Trophoblast cell (in vitro differentiated cells and primary cell): ENCODE data around the gene CBX7.

ENCODE experiments used
- DNase-seq, 2 donors: peaks; one replicate each; pipeline ENCODE4 v3.0.0-alpha.2; 2016
- H2AFZ ChIP-seq: 2 replicates; pipeline ENCODE4 v1.6.1; 2013; ENCODE audit warnings: low read length, moderate library complexity, mild to moderate bottlenecking; ENCODE audit not compliant: insufficient read depth, poor library complexity
- H2AK5ac ChIP-seq: 2 replicates; pipeline ENCODE4 v1.6.1; 2013; ENCODE audit warnings: mild to moderate bottlenecking, low read length
- H2BK120ac ChIP-seq: 2 replicates; pipeline ENCODE4 v1.6.1; 2013; ENCODE audit warnings: low read length, mild to moderate bottlenecking, moderate library complexity; ENCODE audit not compliant: insufficient read depth, poor library complexity
- H2BK12ac ChIP-seq: 2 replicates; pipeline ENCODE4 v1.6.1; 2013; ENCODE audit warnings: mild to moderate bottlenecking, low read length, moderate library complexity
- H2BK5ac ChIP-seq: 2 replicates; pipeline ENCODE4 v1.6.1; 2013; ENCODE audit warnings: low read length, low read depth, moderate library complexity, mild to moderate bottlenecking; ENCODE audit not compliant: poor library complexity
- H3K14ac ChIP-seq: 2 replicates; pipeline ENCODE4 v1.6.1; 2013; ENCODE audit warnings: mild to moderate bottlenecking, low read length
- H3K18ac ChIP-seq: 2 replicates; pipeline ENCODE4 v1.6.1; 2013; ENCODE audit warnings: mild to moderate bottlenecking, low read length
- H3K23ac ChIP-seq: 2 replicates; pipeline ENCODE4 v1.6.1; 2013; ENCODE audit warnings: low read length
- H3K27ac ChIP-seq: 2 replicates; pipeline ENCODE4 v1.5.1; 2013; ENCODE audit warnings: low read depth, mild to moderate bottlenecking, inconsistent platforms, low read length, moderate library complexity
- H3K27me3 ChIP-seq: 2 replicates; pipeline ENCODE4 v1.6.1; 2013; ENCODE audit warnings: inconsistent platforms, mild to moderate bottlenecking, low read length, moderate library complexity; ENCODE audit not compliant: insufficient read depth
- H3K36me3 ChIP-seq, 2 experiments: 1 replicate in 1 of 2; 2 replicates in 1 of 2; pipeline ENCODE4 v1.6.1; 2013; ENCODE audit warnings: low read length in 2 of 2, mild to moderate bottlenecking in 2 of 2, moderate library complexity in 1 of 2; ENCODE audit not compliant: insufficient read depth in 2 of 2, control insufficient read depth in 1 of 2
- H3K4ac ChIP-seq: 2 replicates; pipeline ENCODE4 v1.6.1; 2013; ENCODE audit warnings: low read depth, mild to moderate bottlenecking, low read length, moderate library complexity
- H3K4me1 ChIP-seq, 2 experiments: 1 replicate in 1 of 2; 2 replicates in 1 of 2; pipeline ENCODE4 v1.6.1; 2013; ENCODE audit warnings: low read length in 2 of 2, mild to moderate bottlenecking in 2 of 2, moderate library complexity in 1 of 2; ENCODE audit not compliant: insufficient read depth in 2 of 2, control insufficient read depth in 1 of 2
- H3K4me2 ChIP-seq: 2 replicates; pipeline ENCODE4 v1.6.1; 2013; ENCODE audit warnings: inconsistent platforms, mild to moderate bottlenecking, low read length, moderate library complexity
- H3K4me3 ChIP-seq: 2 replicates; pipeline ENCODE4 v1.5.1; 2013; ENCODE audit warnings: mild to moderate bottlenecking, low read depth, low read length, inconsistent platforms
- H3K79me1 ChIP-seq: one replicate; pipeline ENCODE4 v1.6.1; 2013; ENCODE audit warnings: low read length
- H3K79me2 ChIP-seq: 2 replicates; pipeline ENCODE4 v1.6.1; 2013; ENCODE audit warnings: low read length, mild to moderate bottlenecking; ENCODE audit not compliant: control insufficient read depth, insufficient read depth, poor library complexity
- H3K9ac ChIP-seq: 2 replicates; pipeline ENCODE4 v1.6.1; 2013; ENCODE audit warnings: mild to moderate bottlenecking, low read length
- H3K9me3 ChIP-seq: 2 replicates; pipeline ENCODE4 v1.6.1; 2013; ENCODE audit warnings: low read depth, mild to moderate bottlenecking, control low read depth, inconsistent platforms, low read length; ENCODE audit not compliant: insufficient read depth
- H4K12ac ChIP-seq: 2 replicates; pipeline ENCODE4 v1.6.1; 2013; ENCODE audit warnings: low read depth, mild to moderate bottlenecking, low read length, moderate library complexity
- H4K8ac ChIP-seq: 2 replicates; pipeline ENCODE4 v1.6.1; 2013; ENCODE audit warnings: low read depth, mild to moderate bottlenecking, low read length, moderate library complexity
- H4K91ac ChIP-seq: one replicate; pipeline ENCODE4 v1.6.1; 2013; ENCODE audit warnings: low read depth, mild to moderate bottlenecking, low read length, moderate library complexity
- WGBS: extraction: QIAGEN DNeasy Blood & Tissue Kit; methylation state at CpG from one replicate; pipeline ENCODE4 v1.1.7; 2013; ENCODE audit warnings: missing lambda C conversion rate; ENCODE audit not compliant: insufficient read length, insufficient coverage; ENCODE audit errors: extremely low coverage; 5-methylcytosine and 5-hydroxymethylcytosine counted together

The CBX7 gene

DNA sequence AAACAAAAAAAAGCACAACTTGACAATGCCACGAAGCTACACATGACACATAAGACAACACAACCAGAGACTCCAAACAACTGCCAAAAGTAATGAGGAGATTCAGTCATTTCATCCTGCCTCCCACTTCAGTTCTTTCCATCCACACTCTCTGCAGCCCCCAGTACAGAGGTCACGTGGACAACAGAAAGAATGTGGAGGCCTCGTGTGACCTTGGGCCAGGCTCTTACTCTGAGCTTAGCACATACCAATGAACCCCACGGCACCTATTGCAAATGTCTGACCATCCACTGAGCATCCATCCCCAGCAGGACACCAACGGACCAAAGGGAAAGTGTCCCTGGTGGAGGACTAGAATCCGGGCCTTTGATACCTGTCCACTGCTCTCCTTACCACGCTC lies 12.5 kb downstream of the CBX7 start:
- no peak overlapping the region for H3K4ac ChIP-seq
- H3K4me2 ChIP-seq = no peak overlapping the region
- no peaks in the 10 kb centered on the region for H3K27me3 ChIP-seq
- H3K4me3 ChIP-seq = no peak overlapping the region
- no peaks in the 10 kb centered on the region for H3K79me2 ChIP-seq
- H2BK12ac ChIP-seq = no peak overlapping the region
- WGBS = no CpG with 5 or more reads among the region's 7 CpGs
- no peak overlapping the region for H2BK5ac ChIP-seq
- no peak overlapping the region for H2AK5ac ChIP-seq
- H2BK120ac ChIP-seq = no peak overlapping the region
- no peak overlapping the region for H3K18ac ChIP-seq
- H4K8ac ChIP-seq = no peak overlapping the region
- no peak overlapping the region for H4K12ac ChIP-seq
- H3K79me1 ChIP-seq = no peaks in the 10 kb centered on the region
- H3K9me3 ChIP-seq = peaks cover 4% of the 10 kb centered on the region
- H3K23ac ChIP-seq = no peak overlapping the region
- H3K14ac ChIP-seq = no peak overlapping the region
- H4K91ac ChIP-seq = no peak overlapping the region
- H3K27ac ChIP-seq = no peak overlapping the region
- H3K9ac ChIP-seq = no peak overlapping the region
- no peak overlapping the region for H2AFZ ChIP-seq
- no peaks in the 10 kb centered on the region for H3K36me3 ChIP-seq
- DNase-seq = no peak
- peaks cover 5 to 7% of the 10 kb centered on the region in 2 experiments for H3K4me1 ChIP-seq

DNA sequence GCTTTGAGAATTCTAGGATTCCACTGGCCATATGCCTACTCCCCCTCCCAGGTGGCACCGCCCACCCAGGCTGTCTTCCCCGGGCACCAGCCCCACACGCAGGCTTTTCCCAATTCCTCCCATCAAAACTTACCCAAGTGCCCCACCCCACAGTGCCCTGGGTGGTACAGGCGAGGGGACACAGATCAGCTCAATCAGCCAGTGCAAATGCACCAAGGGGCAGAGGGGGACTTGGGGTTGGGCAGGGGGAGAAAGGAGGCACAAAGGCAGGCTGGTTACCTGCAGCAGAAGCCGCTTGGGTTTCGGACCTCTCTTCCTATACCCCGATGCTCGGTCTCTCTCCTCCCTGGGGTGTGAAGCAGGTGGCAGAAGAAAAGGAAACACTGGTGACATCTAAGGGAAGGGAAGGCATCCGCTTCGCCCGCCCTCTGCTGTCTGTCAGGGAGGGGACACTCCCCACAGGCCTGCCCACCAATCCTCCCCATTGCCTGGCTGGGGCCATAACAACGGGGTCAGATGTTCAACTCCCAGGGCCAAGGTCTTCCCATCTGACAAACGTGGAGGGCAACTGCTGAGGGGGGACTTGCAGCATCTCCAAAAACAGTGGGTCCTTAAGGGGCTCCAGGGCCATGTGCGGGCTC lies 14.0 kb downstream of the CBX7 start:
- Histone ChIP-seq H3K4me3 (no peak overlapping the region), H3K27me3 (no peaks in the 10 kb centered on the region), H2BK120ac (no peak overlapping the region), H3K27ac (no peak overlapping the region), H4K91ac (no peak overlapping the region), H2AFZ (no peak overlapping the region), H4K8ac (no peak overlapping the region), H3K9ac (no peak overlapping the region), H3K4me1 (no peaks in the 10 kb centered on the region), H3K23ac (no peak overlapping the region), H4K12ac (no peak overlapping the region), H3K79me1 (no peaks in the 10 kb centered on the region), H3K4me2 (no peak overlapping the region), H2AK5ac (no peak overlapping the region), H2BK5ac (no peak overlapping the region), H3K79me2 (no peaks in the 10 kb centered on the region), H3K9me3 (peaks cover 7% of the 10 kb centered on the region), H3K4ac (no peak overlapping the region), H2BK12ac (no peak overlapping the region), H3K36me3 (no peaks in the 10 kb centered on the region), H3K18ac (no peak overlapping the region), H3K14ac (no peak overlapping the region)
- no peak for DNase-seq
- WGBS = no CpG with 5 or more reads among the region's 14 CpGs

DNA sequence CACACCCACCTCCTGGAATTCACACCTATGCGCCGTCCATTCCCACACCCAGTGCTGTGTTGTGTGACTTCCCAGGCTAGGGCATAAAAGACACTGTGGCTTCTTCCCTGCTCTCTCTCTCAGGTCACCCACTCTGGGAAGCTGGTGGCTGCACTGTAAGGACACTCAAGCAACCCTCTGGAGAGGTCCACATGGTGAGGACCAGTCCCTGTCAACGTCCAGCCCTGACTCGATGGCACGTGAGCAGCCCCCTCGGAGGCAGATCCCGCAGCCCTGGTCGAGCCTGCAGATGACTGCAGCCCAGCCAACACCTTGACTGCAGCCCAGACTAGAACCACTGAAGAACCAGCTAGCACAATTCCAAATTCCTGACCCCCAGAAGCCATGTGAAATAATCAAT lies 16.2 kb downstream of the CBX7 start:
- WGBS = no CpG with 5 or more reads among the region's 8 CpGs

DNA sequence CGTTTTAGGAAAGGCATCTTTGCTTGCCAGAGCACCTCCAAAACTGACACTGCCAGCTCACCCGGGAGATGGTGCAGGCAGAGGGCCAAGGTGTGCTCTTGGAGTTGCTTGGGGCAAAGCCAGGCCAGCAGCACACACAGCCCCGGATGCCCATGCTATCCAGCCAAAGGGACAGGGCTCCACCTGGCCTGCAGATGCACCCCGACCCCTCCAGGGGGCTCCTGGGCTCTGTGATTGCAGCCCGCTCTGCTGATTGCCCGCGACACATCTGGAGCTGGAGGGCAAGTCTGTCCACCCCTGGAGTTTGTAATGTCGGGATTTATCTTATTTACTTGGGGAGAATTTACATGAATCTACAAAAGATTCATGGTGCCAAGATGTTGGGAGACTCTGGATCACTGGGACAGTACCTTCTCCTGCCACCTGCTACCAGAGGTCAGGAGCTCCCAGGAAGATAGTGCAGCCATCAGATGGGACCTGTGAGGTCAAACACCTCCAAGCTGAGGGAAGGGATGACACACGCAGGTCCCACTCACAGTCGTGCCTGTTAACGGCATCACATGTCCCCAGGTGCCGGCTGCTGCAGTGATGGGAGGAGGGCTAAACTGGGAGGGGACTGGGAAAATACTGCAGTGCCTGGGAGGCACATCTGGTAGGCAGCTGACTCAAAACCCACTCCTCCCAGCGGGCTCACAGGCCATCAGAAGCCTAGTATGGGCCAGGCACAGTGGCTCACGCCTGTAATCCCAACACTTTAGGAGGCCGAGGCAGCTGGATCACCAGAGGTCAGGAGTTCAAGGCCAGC lies 17.2 kb downstream of the CBX7 start:
- Histone ChIP-seq H3K27me3 (no peaks in the 10 kb centered on the region), H3K23ac (no peak overlapping the region), H3K4me1 (peaks cover 9 to 12% of the 10 kb centered on the region in 2 experiments), H2BK5ac (no peak overlapping the region), H3K9ac (no peak overlapping the region), H3K4ac (no peak overlapping the region), H2BK120ac (no peak overlapping the region), H2BK12ac (no peak overlapping the region), H2AFZ (no peak overlapping the region), H4K8ac (no peak overlapping the region), H3K79me1 (peaks cover 3% of the 10 kb centered on the region), H3K4me3 (no peak overlapping the region), H3K18ac (no peak overlapping the region), H3K4me2 (no peak overlapping the region), H4K91ac (no peak overlapping the region), H4K12ac (no peak overlapping the region), H3K79me2 (no peaks in the 10 kb centered on the region), H3K14ac (no peak overlapping the region), H3K9me3 (peaks cover 7% of the 10 kb centered on the region), H3K27ac (no peak overlapping the region), H2AK5ac (no peak overlapping the region), H3K36me3 (no peaks in the 10 kb centered on the region)
- DNase-seq = peak; percentile 10 to 51
- no CpG with 5 or more reads among the region's 15 CpGs for WGBS

More for the DNA sequence above, 16.2 kb downstream of the CBX7 start:
- Histone ChIP-seq H4K12ac (no peak overlapping the region), H3K4me2 (no peak overlapping the region), H2AK5ac (no peak overlapping the region), H2AFZ (no peak overlapping the region), H3K4me1 (peaks cover 3% of the 10 kb centered on the region in 2 experiments), H3K27me3 (no peaks in the 10 kb centered on the region), H3K4ac (no peak overlapping the region), H3K79me2 (no peaks in the 10 kb centered on the region), H3K14ac (no peak overlapping the region), H3K9ac (no peak overlapping the region), H4K8ac (no peak overlapping the region), H2BK12ac (no peak overlapping the region), H2BK5ac (no peak overlapping the region), H3K36me3 (no peaks in the 10 kb centered on the region), H3K4me3 (no peak overlapping the region), H3K27ac (no peak overlapping the region), H3K18ac (no peak overlapping the region), H3K9me3 (peaks cover 7% of the 10 kb centered on the region), H2BK120ac (no peak overlapping the region), H3K23ac (no peak overlapping the region), H4K91ac (no peak overlapping the region), H3K79me1 (no peaks in the 10 kb centered on the region)
- DNase-seq = no peak
